ENCODE measurements around the gene ITSN2. TPM values are rescaled to one million over a fixed set of nuclear protein-coding genes. Genes with fewer than 3 reads are reported as not detected.
"Not testable (repeated sequence)": the region's sequence is repeated elsewhere in the genome, so short reads cannot be mapped to it uniquely, and the experiment has no call there.

The ITSN2 gene
- total RNA-seq, 1 experiment from 2014 or later, result 26.5 TPM

- BruUV-seq (replicated peaks); H4K20me1 ChIP-seq (ENCODE audit: insufficient read depth); H3K27ac ChIP-seq (ENCODE audit: low read depth, low read length); H3K9me2 ChIP-seq (ENCODE audit: insufficient read depth); intact Hi-C loops (cut with micrococcal nuclease); H3K4me1 ChIP-seq (ENCODE audit: control insufficient read depth in 1 of 2, insufficient read depth in 2 of 2, low read length in 2 of 2); H3K9ac ChIP-seq (ENCODE audit: low read length); H3K79me2 ChIP-seq (ENCODE audit: insufficient read depth, low read length); POLR2A ChIA-PET; H3K4me2 ChIP-seq (ENCODE audit: low read length); DNase-seq (ENCODE audit: low read depth, low spot score); H2AFZ ChIP-seq (ENCODE audit: low read depth, low read length, poor library complexity, severe bottlenecking); H3K9me3 ChIP-seq (ENCODE audit: control insufficient read depth in 1 of 2, insufficient read depth in 1 of 2, low read depth in 1 of 2, low read length in 2 of 2); RAD21 ChIA-PET (ENCODE audit: low non-redundant PET in 1 of 2, low total read pairs in 2 of 2, uncharacterized antibody in 2 of 2, unreplicated experiment in 2 of 2); H3K36me3 ChIP-seq (ENCODE audit: control insufficient read depth in 1 of 2, insufficient read depth in 2 of 2, low read length in 2 of 2); H3K4me3 ChIP-seq (replicated peaks in 1 of 2; ENCODE audit: low read depth in 1 of 2, low read length in 2 of 2); H3K27me3 ChIP-seq (ENCODE audit: insufficient read depth, low read length); ATAC-seq: not testable (repeated sequence)
- CTCF ChIA-PET, result interaction anchor here (1.9 to 3.3 kb wide), 2 partner anchors 418 to 720 kb away, joined by 10 to 38 read pairs; no protein-coding TSS in a partner anchor
These were observed 48.4 kb upstream of the ITSN2 start for GRCh38 chr2:24408704-24409103.

GRCh38 chr2:24404491-24404921 lies 44.2 kb upstream of the ITSN2 start:
- H4K20me1 ChIP-seq (ENCODE audit: insufficient read depth), result no peaks in the 10 kb centered on the region
- no peak overlapping the region for H3K9ac ChIP-seq (ENCODE audit: low read length)
- H3K9me3 ChIP-seq (ENCODE audit: control insufficient read depth in 1 of 2, insufficient read depth in 1 of 2, low read depth in 1 of 2, low read length in 2 of 2), result no peaks in the 10 kb centered on the region
- no TSS peak for BruUV-seq (replicated peaks)
- DNase-seq (ENCODE audit: low read depth, low spot score) (no peak), ATAC-seq (no peak)
- ChIA-PET POLR2A (no interaction called here), CTCF (no interaction called here), RAD21 (ENCODE audit: low non-redundant PET in 1 of 2, low total read pairs in 2 of 2, uncharacterized antibody in 2 of 2, unreplicated experiment in 2 of 2) (no interaction called here)
- no peaks in the 10 kb centered on the region for H3K79me2 ChIP-seq (ENCODE audit: insufficient read depth, low read length)
- no peaks in the 10 kb centered on the region; a peak in 1 of 4 replicates for H3K4me1 ChIP-seq (ENCODE audit: control insufficient read depth in 1 of 2, insufficient read depth in 2 of 2, low read length in 2 of 2)
- no peaks in the 10 kb centered on the region for H3K9me2 ChIP-seq (ENCODE audit: insufficient read depth)
- intact Hi-C loops (cut with micrococcal nuclease), result no loop called here
- H3K4me3 ChIP-seq (replicated peaks in 1 of 2; ENCODE audit: low read depth in 1 of 2, low read length in 2 of 2), result no peak overlapping the region
- H2AFZ ChIP-seq (ENCODE audit: low read depth, low read length, poor library complexity, severe bottlenecking), result no peak overlapping the region
- no peaks in the 10 kb centered on the region for H3K36me3 ChIP-seq (ENCODE audit: control insufficient read depth in 1 of 2, insufficient read depth in 2 of 2, low read length in 2 of 2)
- no peak overlapping the region for H3K4me2 ChIP-seq (ENCODE audit: low read length)
- no peak overlapping the region for H3K27ac ChIP-seq (ENCODE audit: low read depth, low read length)
- no peaks in the 10 kb centered on the region for H3K27me3 ChIP-seq (ENCODE audit: insufficient read depth, low read length)
- TF ChIP-seq ZNF274 (IDR thresholded peaks at IDR 0.05; ENCODE audit: low read depth, low read length) (no peak), MAX (IDR thresholded peaks at IDR 0.05) (no peak), SRF (IDR thresholded peaks at IDR 0.05; ENCODE audit: low read depth) (no peak), POLR2A (IDR thresholded peaks at IDR 0.05; ENCODE audit: borderline replicate concordance, extremely low read depth, insufficient read depth, insufficient read length) (no peak), ZBTB33 (IDR thresholded peaks at IDR 0.05; ENCODE audit: extremely low read depth, insufficient replicate concordance, low read length) (no peak), CBX3 (IDR thresholded peaks at IDR 0.05; ENCODE audit: low read depth) (no peak), FOSL1 (IDR thresholded peaks at IDR 0.05; ENCODE audit: low read depth) (no peak), TCF7L2 (IDR thresholded peaks at IDR 0.05; ENCODE audit: borderline replicate concordance, extremely low read depth, insufficient read depth, insufficient read length) (no peak), ELF1 (IDR thresholded peaks at IDR 0.05; ENCODE audit: borderline replicate concordance, low read depth) (no peak), JUND (IDR thresholded peaks at IDR 0.05) (no peak), EZH2phosphoT487 (IDR thresholded peaks at IDR 0.05; ENCODE audit: borderline replicate concordance) (no peak), EGR1 (IDR thresholded peaks at IDR 0.05; ENCODE audit: low read depth) (no peak), REST (IDR thresholded peaks at IDR 0.05; ENCODE audit: low read depth) (no peak)

Measured in HCT116 (cell line).